NCI-H526 treated with DMSO at 0.1 percent for 48 hours (cell line): ENCODE measurements around the gene CKAP5.

Experiments used
- DNase-seq: peaks from one replicate; lab custom pipeline; 2025; lab: John Stamatoyannopoulos, UW

CKAP5 gene

GRCh38 chr11:46766656-46767055 lies 79.4 kb downstream of the CKAP5 start:
- no peak for DNase-seq

GRCh38 chr11:46762248-46762647 lies 83.8 kb downstream of the CKAP5 start:
- no peak for DNase-seq

DNA sequence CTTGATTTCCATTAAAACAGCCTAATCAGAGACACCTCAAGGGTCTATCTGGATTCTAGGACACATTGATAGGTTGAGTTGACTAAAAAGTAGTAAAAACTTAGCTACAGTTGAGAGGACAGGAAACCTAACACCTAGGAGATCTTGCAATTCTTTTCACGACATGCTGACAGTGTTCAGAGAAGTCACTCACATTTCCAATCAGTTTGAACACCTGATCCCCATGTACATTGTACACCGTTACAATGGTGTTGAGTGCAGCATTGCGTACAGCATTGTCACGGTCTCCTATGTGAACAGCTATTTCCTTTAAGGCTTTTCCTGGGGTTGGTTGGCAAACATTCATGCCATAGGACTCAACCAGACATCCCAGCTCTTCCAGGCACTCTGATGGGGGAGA lies 84.3 kb downstream of the CKAP5 start:
- no peak for DNase-seq

DNA sequence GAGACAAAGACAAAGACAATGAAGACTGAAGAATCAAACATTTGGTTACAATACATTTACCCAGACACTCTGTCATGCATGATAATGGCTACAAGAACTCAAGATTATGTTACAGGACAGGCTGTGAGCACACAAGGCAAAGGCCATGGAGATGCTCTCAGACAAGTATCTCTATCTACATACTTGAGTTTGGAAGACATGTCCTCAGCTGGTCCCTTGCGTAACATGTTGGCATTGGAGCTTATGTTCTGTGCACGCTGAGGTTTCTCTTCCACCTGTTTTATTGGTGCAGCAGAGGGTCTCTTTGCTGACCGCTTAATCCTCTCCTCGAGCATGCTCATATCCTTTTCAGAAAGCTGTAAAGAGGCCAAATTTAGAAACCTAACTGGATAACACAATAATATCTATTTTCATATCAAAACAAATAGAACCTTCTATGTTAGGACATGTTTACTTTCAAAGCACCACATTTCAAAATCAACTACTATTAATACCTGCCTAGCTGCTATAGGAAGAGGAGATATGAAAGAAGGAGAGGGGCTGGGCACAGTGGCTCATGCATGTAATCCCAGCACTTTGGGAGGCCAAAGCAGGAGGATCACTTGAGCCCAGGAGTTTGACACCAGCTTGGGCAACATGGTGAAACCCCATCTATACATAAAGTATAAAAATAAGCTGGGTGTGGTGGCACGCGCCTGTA lies 85.5 kb downstream of the CKAP5 start:
- no peak for DNase-seq

DNA sequence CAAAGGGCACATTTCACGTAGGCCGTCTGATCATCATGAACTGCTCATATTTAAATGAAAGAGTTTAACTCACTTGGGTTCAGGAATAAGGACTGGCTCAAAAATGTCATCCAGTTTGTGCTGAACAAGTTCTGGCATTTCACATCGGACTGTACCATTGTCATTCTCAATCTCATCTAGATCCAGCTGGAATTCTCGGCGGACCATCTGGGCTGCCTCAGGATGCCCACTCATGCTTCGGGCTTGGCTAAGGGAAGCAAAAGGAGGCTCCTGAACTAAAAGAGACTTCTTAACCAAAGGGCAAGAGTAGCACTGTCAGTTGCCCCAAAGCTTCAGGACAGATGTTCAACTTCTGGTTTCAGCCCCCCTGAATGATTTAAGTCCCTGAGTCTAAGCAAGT lies 86.9 kb downstream of the CKAP5 start:
- DNase-seq = no peak

GRCh38 chr11:46755962-46756361 lies 90.1 kb downstream of the CKAP5 start:
- no peak for DNase-seq

- DNase-seq = no peak
Measured at GRCh38 chr11:46747150-46747549, 98.9 kb downstream of the CKAP5 start.

GRCh38 chr11:46745995-46746394 lies 100.1 kb downstream of the CKAP5 start:
- no peak for DNase-seq

GRCh38 chr11:46745328-46745727 lies 100.8 kb downstream of the CKAP5 start:
- no peak for DNase-seq

DNA sequence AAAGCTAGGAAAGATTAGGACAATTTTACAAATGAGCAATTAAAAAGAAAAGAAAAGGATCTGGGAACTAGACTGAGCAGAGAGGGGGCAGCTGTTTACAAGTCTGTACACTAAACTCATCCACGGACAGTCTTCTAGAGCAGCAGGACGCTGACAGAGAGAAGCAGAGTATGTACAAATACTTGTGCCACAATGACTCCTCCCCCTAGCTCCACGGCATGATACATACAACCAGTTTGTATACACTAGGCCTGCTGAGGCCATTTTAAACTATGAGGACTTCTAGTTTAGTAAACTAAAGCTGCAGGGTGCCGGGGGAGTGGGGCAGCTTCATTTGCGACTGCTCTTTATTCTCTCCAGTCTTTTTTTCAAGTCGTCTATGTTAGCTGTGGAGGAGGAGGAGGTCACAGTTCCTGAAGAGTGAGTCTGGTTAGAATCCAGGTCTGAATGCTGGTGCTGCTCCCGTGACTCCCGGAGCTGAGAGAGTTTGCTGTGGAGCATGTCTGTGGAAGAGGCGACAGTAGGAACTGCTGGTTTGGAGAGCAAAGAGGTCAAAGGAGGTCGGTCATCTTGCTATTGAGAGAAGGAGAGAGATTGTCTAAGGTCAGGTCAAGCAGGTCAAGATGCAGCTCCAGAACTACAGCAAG lies 102.3 kb downstream of the CKAP5 start:
- DNase-seq = no peak

- no peak for DNase-seq
Measured at GRCh38 chr11:46743043-46743442, 103.0 kb downstream of the CKAP5 start.

DNA sequence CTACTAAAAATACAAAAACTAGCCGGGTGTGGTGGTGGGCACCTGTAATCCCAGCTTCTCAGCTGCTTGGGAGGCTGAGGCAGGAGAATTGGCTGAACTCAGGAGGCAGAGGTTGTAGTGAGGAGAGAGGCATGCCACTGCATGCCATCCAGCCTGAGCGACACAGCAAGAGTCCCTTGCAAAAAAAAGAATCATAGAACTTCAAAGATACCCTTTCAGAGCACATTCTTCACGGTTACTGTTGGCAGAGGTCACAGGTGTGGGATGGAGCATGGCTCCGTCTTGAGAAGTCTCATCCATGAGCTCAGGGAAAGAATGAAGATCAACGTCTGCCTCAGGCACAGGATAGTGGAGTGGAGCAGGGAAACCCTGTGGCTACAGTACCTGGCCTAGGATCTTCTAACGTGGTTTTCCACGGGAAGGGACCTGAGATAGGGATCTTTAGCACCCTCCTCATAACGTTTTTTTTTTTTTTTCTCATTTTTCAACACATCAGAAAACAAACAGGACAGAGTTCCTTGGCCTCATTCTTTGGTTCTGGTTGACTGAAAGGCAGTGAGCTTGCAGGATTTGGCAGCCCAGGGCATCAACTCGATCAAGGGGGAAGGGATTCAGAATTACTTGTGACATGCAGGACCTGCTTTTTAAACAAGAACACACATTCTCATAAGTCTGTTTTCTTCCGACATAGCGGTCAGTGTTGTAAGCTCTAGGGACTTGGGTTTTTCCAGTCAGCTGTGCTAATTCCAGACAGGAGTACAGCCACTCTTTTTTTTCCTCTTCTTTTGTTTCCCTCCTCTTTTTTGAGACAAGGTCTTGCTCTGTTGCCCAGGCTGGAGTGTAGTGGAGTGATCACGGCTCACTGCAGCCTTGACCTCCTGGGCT lies 104.2 kb downstream of the CKAP5 start:
- no peak for DNase-seq

DNA sequence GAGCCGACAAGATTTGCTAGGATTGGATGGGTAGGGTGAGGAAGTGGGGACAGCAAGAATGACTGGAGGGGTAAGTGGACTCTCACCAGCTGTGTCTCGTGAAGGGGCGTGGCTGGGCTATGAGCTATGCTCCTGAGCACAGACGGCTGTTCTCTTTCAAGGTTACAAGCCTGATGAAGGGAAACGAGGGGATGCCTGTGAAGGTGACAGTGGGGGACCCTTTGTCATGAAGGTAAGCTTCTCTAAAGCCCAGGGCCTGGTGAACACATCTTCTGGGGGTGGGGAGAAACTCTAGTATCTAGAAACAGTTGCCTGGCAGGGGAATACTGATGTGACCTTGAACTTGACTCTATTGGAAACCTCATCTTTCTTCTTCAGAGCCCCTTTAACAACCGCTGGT lies 107.2 kb downstream of the CKAP5 start:
- no peak for DNase-seq

GRCh38 chr11:46737699-46738098 lies 108.4 kb downstream of the CKAP5 start:
- DNase-seq = no peak

DNA sequence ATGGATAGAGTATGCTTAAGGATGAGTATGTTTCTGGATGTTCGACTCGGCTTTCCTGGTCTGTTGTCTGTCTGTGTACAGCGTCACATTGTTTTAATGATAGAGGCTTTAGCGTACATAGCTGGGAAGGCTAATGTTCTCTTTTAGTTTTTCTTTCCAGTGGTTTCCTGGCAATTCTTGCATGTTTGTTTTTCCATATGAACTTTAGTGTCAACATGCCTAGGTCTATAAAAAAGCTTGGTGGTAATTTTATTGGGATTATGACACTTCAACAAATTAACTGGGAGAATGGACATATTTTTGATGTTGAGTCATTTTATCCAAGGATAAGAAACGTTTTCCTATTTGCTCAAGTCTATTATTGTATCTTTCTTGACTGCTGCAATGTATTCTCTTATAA lies 109.5 kb downstream of the CKAP5 start:
- no peak for DNase-seq

- no peak for DNase-seq
Measured at GRCh38 chr11:46736146-46736545, 109.9 kb downstream of the CKAP5 start.

GRCh38 chr11:46733234-46733633 lies 112.8 kb downstream of the CKAP5 start:
- no peak for DNase-seq

DNA sequence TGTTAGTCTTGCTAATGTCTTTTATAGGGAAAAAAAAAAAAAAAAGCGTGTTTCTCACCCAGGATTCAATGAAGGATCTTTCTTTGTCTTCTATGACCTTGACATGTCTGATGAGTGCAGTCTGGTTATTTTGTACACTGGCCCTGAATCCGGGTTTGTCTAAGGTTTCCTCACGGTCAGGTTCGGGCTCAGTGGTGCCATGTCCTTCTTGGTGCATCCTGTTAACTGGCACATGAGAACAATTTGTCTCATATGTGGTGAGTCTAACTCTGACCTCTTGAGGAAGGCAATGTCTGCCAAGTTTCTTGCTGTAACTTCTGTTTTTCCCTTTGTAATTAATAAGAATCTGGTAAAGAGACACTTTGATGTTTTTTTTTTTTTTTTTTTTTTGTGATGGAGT lies 114.5 kb downstream of the CKAP5 start:
- no peak for DNase-seq

DNA sequence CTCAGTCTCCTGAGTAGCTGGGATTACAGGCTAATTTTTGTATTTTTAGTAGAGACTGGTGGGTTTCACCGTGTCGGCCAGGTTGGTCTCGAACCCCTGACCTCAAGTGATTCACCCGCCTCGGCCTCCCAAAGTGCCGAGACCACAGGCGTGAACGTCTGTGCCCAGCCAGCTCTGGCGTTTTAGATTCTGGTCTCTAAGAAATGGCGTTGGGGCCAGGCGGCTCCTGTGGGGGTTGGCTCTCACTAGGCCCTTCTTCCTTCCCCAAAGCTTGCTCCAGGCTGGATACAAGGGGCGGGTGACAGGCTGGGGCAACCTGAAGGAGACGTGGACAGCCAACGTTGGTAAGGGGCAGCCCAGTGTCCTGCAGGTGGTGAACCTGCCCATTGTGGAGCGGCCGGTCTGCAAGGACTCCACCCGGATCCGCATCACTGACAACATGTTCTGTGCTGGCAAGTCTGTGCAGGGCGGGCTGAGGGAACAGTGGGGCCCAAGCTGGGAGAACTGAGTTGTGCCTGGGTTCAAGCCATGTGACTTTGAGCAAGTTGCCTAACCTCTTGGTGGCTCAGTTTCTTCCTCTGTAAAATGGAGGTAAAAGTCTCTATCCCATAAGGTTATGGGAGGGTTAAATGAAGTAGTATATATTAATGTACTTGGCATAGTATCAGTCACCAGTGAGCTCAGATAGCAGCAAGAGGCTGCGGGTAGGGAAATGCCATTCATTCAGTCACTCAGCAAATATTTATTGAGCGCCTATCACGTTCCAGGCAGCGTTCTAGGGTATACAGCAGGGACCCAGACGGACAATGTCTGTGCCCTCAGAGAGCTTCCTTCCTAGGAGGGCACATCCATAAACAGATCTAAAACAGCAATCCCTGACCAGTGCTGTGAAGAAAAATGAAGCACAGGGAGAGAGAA lies 116.7 kb downstream of the CKAP5 start:
- DNase-seq = no peak

DNA sequence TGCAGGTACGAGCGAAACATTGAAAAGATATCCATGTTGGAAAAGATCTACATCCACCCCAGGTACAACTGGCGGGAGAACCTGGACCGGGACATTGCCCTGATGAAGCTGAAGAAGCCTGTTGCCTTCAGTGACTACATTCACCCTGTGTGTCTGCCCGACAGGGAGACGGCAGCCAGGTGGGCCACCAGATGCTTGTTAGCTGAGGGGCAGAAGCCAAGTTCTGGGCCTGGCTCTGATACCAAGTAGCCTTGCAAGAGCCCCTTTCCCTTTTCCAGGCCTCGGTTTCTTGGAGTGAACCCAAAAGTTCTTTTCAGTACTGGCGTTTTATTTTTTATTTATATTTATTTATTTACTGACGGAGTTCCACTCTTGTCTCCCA lies 117.4 kb downstream of the CKAP5 start:
- DNase-seq = no peak

- DNase-seq = no peak
Measured at GRCh38 chr11:46727952-46728658, 118.0 kb downstream of the CKAP5 start.
